HCT116 (cell line): ENCODE data around the gene TMEM255A.

Experiments used
- CBX3 ChIP-seq: IDR thresholded peaks from 2 replicates; pipeline ENCODE4 v1.6.1; 2012; ENCODE audit warnings: low read depth
- CTCF ChIP-seq, 3 experiments: fragments of 200-600 bp in 1 of 3; sonication (generic) in 1 of 3; IDR thresholded peaks in 2 of 3; conservative IDR thresholded peaks in 1 of 3; 2 replicates each; pipeline ENCODE4 v1.5.1; 2012 to 2017; ENCODE audit warnings: low read depth in 2 of 3, low read length in 2 of 3, antibody characterized with exemption in 1 of 3, borderline replicate concordance in 1 of 3, control low read depth in 1 of 3, mild to moderate bottlenecking in 1 of 3, mixed read lengths in 1 of 3, mixed run types in 1 of 3, moderate library complexity in 1 of 3; ENCODE audit not compliant: insufficient read depth in 1 of 3
- EZH2 ChIP-seq: fragments of 200-600 bp; sonication (generic); IDR thresholded peaks from 2 replicates; pipeline ENCODE4 v1.6.1; 2017; ENCODE audit warnings: antibody characterized with exemption, mixed run types
- EZH2phosphoT487 ChIP-seq: fragments of 200-600 bp; IDR thresholded peaks from 2 replicates; pipeline ENCODE4 v1.6.1; 2018; ENCODE audit warnings: antibody characterized with exemption, borderline replicate concordance
- FOSL1 ChIP-seq: IDR thresholded peaks from 2 replicates; pipeline ENCODE4 v1.6.1; 2012; ENCODE audit warnings: low read depth
- POLR2A ChIP-seq: IDR thresholded peaks from 2 replicates; pipeline ENCODE4 v1.7.0; 2011; ENCODE audit warnings: borderline replicate concordance; ENCODE audit not compliant: insufficient read depth, insufficient read length; ENCODE audit errors: extremely low read depth
- POLR2AphosphoS5 ChIP-seq: IDR thresholded peaks from 2 replicates; pipeline ENCODE4 v1.6.1; 2011; ENCODE audit warnings: mild to moderate bottlenecking, low read depth, low read length, moderate library complexity
- RAD21 ChIP-seq: IDR thresholded peaks from 2 replicates; pipeline ENCODE4 v1.6.1; 2012; ENCODE audit warnings: low read depth, mild to moderate bottlenecking
- REST ChIP-seq: IDR thresholded peaks from 2 replicates; pipeline ENCODE4 v1.6.1; 2012; ENCODE audit warnings: low read depth
- SIN3A ChIP-seq: IDR thresholded peaks from 2 replicates; pipeline ENCODE4 v1.6.1; 2012; ENCODE audit warnings: low read depth
- SP1 ChIP-seq: IDR thresholded peaks from 2 replicates; pipeline ENCODE4 v1.6.1; 2012; ENCODE audit warnings: low read depth
- TCF7L2 ChIP-seq: IDR thresholded peaks from 2 replicates; pipeline ENCODE4 v1.7.0; 2011; ENCODE audit warnings: borderline replicate concordance, inconsistent platforms; ENCODE audit not compliant: insufficient read depth, insufficient read length; ENCODE audit errors: extremely low read depth
- YY1 ChIP-seq: IDR thresholded peaks from 2 replicates; pipeline ENCODE4 v1.6.1; 2011; ENCODE audit warnings: low read length, low read depth, moderate library complexity, mild to moderate bottlenecking; ENCODE audit not compliant: insufficient replicate concordance; ENCODE audit errors: extremely low read depth
- ZBTB33 ChIP-seq: IDR thresholded peaks from 2 replicates; pipeline ENCODE4 v1.6.1; 2011; ENCODE audit warnings: mild to moderate bottlenecking, low read length, moderate library complexity; ENCODE audit not compliant: insufficient replicate concordance; ENCODE audit errors: extremely low read depth

- TF ChIP-seq CTCF (IDR thresholded peaks at IDR 0.05 in 2 of 3, conservative IDR thresholded peaks at IDR 0.05 in 1 of 3; ENCODE audit: borderline replicate concordance in 1 of 3, insufficient read depth in 1 of 3, low read depth in 2 of 3, low read length in 2 of 3) (no peak), SP1 (no peak), POLR2A (no peak), RAD21 (no peak), YY1 (no peak), EZH2phosphoT487 (no peak), REST (no peak), CBX3 (no peak), ZBTB33 (no peak), TCF7L2 (no peak), FOSL1 (no peak), EZH2 (no peak), POLR2AphosphoS5 (no peak), SIN3A (no peak)
These were observed 9.8 kb downstream of the TMEM255A start for GRCh38 chrX:120301497-120301896.
